K562 (cell line): ENCODE results near the gene VPS45.

Source experiments
- CBFB ChIP-seq: sonication (generic); formaldehyde crosslinking; IDR thresholded peaks from 2 replicates; pipeline ENCODE4 v1.4.0; 2020; ENCODE audit warnings: mild to moderate bottlenecking, missing genetic modification reagents
- CREM ChIP-seq: IDR thresholded peaks from 2 replicates; pipeline ENCODE4 v1.6.1; 2014; ENCODE audit warnings: antibody characterized with exemption, low read depth
- CTCF ChIP-seq, 3 experiments: IDR thresholded peaks in 2 of 3; conservative IDR thresholded peaks in 1 of 3; 2 replicates each; pipeline ENCODE4 v1.5.1; 2011 to 2012; ENCODE audit warnings: low read length in 3 of 3, mild to moderate bottlenecking in 3 of 3, control low read depth in 2 of 3, improper control_type of control experiment in 1 of 3, inconsistent platforms in 1 of 3, low read depth in 1 of 3, mixed read lengths in 1 of 3, moderate library complexity in 1 of 3; ENCODE audit not compliant: insufficient read depth in 2 of 3
- EP300 ChIP-seq: IDR thresholded peaks from 2 replicates; pipeline ENCODE4 v1.6.1; 2012; ENCODE audit warnings: low read length, improper control_type of control experiment
- FOXA3 ChIP-seq, 2 experiments: fragments of 450-650 bp in 1 of 2; sonication (generic) in 1 of 2; formaldehyde crosslinking; IDR thresholded peaks in 1 of 2; conservative IDR thresholded peaks in 1 of 2; 2 replicates each; pipeline versions ENCODE4 v1.4.0 to v1.8.0; 2020 to 2022; ENCODE audit warnings: mild to moderate bottlenecking in 2 of 2, missing genetic modification reagents in 1 of 2
- MTA2 ChIP-seq: fragments of 450-650 bp; IDR thresholded peaks from 2 replicates; pipeline ENCODE4 v1.6.1; 2016; ENCODE audit warnings: low read depth
- NR4A1 ChIP-seq, 2 experiments: fragments of 250-450 bp in 1 of 2; fragments of 450-650 bp in 1 of 2; sonication (Bioruptor Pico) in 1 of 2; IDR thresholded peaks; 2 replicates each; pipeline versions ENCODE4 v1.4.0 to v1.6.1; 2016 to 2020; ENCODE audit warnings: mild to moderate bottlenecking in 2 of 2, missing compliant biosample characterization in 1 of 2, missing genetic modification characterization in 1 of 2, moderate library complexity in 1 of 2
- PML ChIP-seq: IDR thresholded peaks from 2 replicates; pipeline ENCODE4 v1.6.1; 2012; ENCODE audit warnings: low read length, inconsistent platforms
- RFX1 ChIP-seq: fragments of 450-650 bp; IDR thresholded peaks from 2 replicates; pipeline ENCODE4 v1.6.1; 2016; ENCODE audit warnings: mild to moderate bottlenecking, moderate library complexity
- ZBTB2 ChIP-seq: fragments of 450-650 bp; IDR thresholded peaks from 2 replicates; pipeline ENCODE4 v1.6.1; 2016; ENCODE audit warnings: antibody characterized with exemption
- ZBTB26 ChIP-seq: fragments of 450-650 bp; formaldehyde crosslinking; IDR thresholded peaks from 2 replicates; pipeline ENCODE4 v1.4.0; 2022; ENCODE audit warnings: missing genetic modification characterization
- ZNF586 ChIP-seq: fragments of 450-650 bp; formaldehyde crosslinking; conservative IDR thresholded peaks from 2 replicates; pipeline ENCODE4 v1.4.0; 2020; ENCODE audit warnings: mild to moderate bottlenecking, moderate library complexity

- TF ChIP-seq RFX1 (no peak), CREM (no peak), EP300 (no peak), ZNF586 (CRISPR knock-in tag) (no peak), MTA2 (no peak), CTCF (IDR thresholded peaks at IDR 0.05 in 2 of 3, conservative IDR thresholded peaks at IDR 0.05 in 1 of 3; ENCODE audit: insufficient read depth in 2 of 3, low read depth in 1 of 3, low read length in 3 of 3) (no peak), PML (no peak), NR4A1 (CRISPR knock-in tag; IDR thresholded peaks at IDR 0.05) (no peak), NR4A1 (tag; IDR thresholded peaks at IDR 0.05) (no peak), FOXA3 (CRISPR knock-in tag; conservative IDR thresholded peaks at IDR 0.05 in 1 of 2, IDR thresholded peaks at IDR 0.05 in 1 of 2) (no peak), CBFB (CRISPR knock-in tag) (no peak), ZBTB2 (no peak), ZBTB26 (CRISPR knock-in tag) (no peak)
These were observed 43.4 kb upstream of the VPS45 start for GRCh38 chr1:150024156-150024555.
